ENCODE data around the gene IRF5. TPM values are rescaled to one million over a fixed set of nuclear protein-coding genes. Genes with fewer than 3 reads are reported as not detected.
A peak's percentile ranks its signal among the peaks of the same experiment; 100 is the strongest.

IRF5 gene
- total RNA-seq, 1 donor from 2014 or later: 0.56 TPM

DNA sequence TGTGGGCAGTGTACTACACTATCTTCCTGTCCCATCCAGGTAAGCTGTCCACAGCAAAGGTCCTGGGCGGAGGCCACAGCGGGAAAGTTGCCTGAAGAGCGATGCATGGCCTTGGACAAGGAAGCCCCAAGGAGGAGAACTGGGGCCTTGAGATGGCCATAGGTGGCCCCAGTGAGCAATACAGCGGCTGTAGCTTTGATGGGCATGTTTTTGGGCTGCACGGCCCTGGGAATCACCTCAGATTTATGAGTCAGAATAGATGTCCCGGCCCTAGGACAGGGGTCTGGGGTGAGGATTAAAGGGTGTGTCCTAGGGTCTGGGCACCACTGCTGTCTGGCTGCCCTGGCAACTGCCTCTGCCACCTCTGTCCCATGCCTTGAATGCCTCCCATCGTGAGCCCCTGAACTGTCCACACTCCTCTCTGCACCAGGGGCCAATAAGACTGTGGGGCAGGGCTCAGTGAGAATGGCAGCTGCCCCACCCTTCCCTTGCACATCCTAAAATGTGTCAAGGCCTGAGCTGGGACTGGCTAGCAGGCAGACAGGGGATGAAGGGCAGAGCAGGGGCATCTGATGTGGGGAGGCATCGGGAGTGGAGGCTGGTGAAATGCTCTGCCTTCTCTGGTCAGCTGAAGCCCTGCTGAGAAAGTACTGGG is 9.4 kb upstream of the IRF5 start:
- peak in 1 of 2 experiments; percentile 6 for DNase-seq (ENCODE audit: low spot score in 2 of 2, unreplicated experiment in 2 of 2)
- Mint-ChIP-seq H3K27ac (no peak overlapping the region), H3K4me1 (peaks cover 2% of the 10 kb centered on the region), H3K9me3 (no peaks in the 10 kb centered on the region), H3K27me3 (ENCODE audit: low read depth) (peaks cover 15% of the 10 kb centered on the region), H3K4me3 (no peak overlapping the region), H3K36me3 (no peaks in the 10 kb centered on the region)
- TF ChIP-seq, protein P1, sequence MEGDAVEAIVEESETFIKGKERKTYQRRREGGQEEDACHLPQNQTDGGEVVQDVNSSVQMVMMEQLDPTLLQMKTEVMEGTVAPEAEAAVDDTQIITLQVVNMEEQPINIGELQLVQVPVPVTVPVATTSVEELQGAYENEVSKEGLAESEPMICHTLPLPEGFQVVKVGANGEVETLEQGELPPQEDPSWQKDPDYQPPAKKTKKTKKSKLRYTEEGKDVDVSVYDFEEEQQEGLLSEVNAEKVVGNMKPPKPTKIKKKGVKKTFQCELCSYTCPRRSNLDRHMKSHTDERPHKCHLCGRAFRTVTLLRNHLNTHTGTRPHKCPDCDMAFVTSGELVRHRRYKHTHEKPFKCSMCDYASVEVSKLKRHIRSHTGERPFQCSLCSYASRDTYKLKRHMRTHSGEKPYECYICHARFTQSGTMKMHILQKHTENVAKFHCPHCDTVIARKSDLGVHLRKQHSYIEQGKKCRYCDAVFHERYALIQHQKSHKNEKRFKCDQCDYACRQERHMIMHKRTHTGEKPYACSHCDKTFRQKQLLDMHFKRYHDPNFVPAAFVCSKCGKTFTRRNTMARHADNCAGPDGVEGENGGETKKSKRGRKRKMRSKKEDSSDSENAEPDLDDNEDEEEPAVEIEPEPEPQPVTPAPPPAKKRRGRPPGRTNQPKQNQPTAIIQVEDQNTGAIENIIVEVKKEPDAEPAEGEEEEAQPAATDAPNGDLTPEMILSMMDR (IDR thresholded peaks at IDR 0.05; ENCODE audit: unreplicated experiment): no peak

- H3K27ac Mint-ChIP-seq: no peak overlapping the region
Measured at GRCh38 chr7:128928882-128929788, 8.6 kb upstream of the IRF5 start.

DNA sequence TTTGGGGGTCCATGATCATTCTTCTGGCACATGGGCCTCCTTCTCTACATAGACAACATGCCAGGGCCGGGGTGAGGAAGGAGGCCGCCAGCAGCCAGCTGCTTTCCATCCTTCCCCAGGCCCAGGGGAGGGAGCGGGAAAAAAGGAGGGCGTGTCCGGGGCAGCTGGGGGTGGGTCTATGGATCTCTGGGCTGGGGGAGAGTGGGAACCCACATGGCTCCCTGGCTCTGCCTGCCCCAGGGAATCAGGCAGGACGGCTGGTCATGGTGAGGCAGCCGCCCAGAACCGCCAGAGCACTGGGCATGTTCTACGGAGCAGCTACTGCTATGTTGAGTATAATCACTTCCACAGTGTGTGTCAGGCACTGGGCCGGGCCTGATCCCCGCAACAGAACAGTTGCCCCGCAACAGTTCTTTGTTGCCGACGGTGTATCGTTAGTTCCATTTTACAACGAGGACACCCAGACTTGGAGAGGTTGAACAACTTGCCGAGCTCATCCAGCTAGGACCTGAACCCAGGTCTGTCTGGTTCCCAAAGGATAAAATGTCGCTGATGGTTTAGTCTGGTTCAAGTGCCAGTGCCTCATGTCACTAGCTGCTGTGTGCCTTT is 6.4 kb upstream of the IRF5 start:
- H3K9me3 Mint-ChIP-seq: no peaks in the 10 kb centered on the region
- DNase-seq (ENCODE audit: low spot score in 2 of 2, unreplicated experiment in 2 of 2): no peak
- TF ChIP-seq, protein P1 (IDR thresholded peaks at IDR 0.05; ENCODE audit: unreplicated experiment): no peak
- no peaks in the 10 kb centered on the region for H3K36me3 Mint-ChIP-seq
- H3K4me3 Mint-ChIP-seq: no peak overlapping the region
- peaks cover 3% of the 10 kb centered on the region for H3K4me1 Mint-ChIP-seq
- H3K27me3 Mint-ChIP-seq (ENCODE audit: low read depth): peaks cover 27% of the 10 kb centered on the region
- H3K27ac Mint-ChIP-seq: no peak overlapping the region

More at GRCh38 chr7:128928882-128929788, 8.6 kb upstream of the IRF5 start:
- H3K9me3 Mint-ChIP-seq: no peaks in the 10 kb centered on the region
- H3K4me3 Mint-ChIP-seq: no peak overlapping the region
- H3K27me3 Mint-ChIP-seq (ENCODE audit: low read depth): peaks cover 18% of the 10 kb centered on the region
- H3K4me1 Mint-ChIP-seq: peaks cover 3% of the 10 kb centered on the region
- H3K36me3 Mint-ChIP-seq: no peaks in the 10 kb centered on the region
- TF ChIP-seq, protein P1 (IDR thresholded peaks at IDR 0.05; ENCODE audit: unreplicated experiment): no peak
- no peak for DNase-seq (ENCODE audit: low spot score in 2 of 2, unreplicated experiment in 2 of 2)

DNA sequence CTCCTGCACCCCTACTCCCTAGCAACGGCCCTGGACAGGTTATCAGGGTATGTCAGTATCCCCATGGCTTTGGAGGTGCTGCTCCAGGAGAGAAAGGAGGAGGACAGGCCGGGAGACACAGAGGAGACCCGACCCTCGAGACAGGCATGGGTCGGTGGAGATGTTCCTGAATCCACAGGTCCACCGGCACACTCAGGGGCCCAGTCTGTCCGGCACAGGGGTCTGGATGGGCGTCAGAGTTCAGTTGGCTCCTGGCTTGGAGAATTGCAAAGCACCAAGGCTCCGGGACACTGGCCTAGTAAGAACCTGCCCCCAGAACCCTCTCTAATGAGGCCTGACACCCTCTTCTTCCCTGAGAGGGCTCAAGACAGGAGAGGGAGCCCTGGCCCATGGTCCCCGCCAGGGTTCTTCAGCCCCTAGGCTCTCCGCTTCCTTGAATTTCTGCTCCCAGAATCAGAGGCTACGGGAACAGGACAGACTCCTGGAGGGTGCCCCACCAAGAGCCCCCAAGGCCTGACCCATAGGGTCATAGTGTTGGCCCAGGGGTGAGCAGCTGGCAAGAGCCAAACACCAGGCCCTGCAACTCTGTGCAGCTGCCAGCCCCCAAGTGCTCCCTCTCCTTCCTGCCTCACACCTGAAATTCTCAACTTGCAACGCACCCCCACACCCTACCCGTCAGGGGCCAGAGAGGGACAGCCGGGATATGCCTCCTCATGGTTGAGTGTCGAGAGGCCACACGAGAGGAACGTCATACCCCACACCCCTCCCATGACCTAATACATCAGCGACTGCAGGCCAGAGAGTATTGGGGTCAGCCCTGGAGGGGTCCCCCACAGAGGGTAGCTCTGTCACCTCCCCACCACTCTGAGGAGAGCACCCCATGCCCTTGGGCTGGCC is 5.5 kb upstream of the IRF5 start:
- H3K4me3 Mint-ChIP-seq: no peak overlapping the region
- H3K36me3 Mint-ChIP-seq: no peaks in the 10 kb centered on the region
- H3K27me3 Mint-ChIP-seq (ENCODE audit: low read depth): peaks cover 37% of the 10 kb centered on the region
- peaks cover 6% of the 10 kb centered on the region for H3K4me1 Mint-ChIP-seq
- DNase-seq (ENCODE audit: low spot score in 2 of 2, unreplicated experiment in 2 of 2): no peak
- no peaks in the 10 kb centered on the region for H3K9me3 Mint-ChIP-seq
- no peak overlapping the region for H3K27ac Mint-ChIP-seq
- TF ChIP-seq, protein P1 (IDR thresholded peaks at IDR 0.05; ENCODE audit: unreplicated experiment): no peak

DNA sequence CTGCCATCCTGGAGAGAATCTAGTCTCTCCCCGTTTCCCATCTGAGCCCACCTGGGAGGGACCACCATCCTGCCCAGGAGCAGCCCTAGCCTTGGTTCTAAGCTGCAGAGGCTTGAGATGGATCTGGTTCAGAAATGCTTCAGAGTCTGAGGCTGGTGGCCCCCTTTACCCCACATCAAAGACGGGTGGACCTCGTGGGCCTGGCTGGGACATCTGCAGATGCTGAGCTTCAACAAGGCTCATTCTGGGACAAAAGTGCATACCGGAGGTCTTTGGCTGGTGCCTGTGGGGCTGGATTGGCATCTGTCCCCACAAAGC is 4.9 kb upstream of the IRF5 start:
- TF ChIP-seq, protein P1 (IDR thresholded peaks at IDR 0.05; ENCODE audit: unreplicated experiment): no peak
- Mint-ChIP-seq H3K4me1 (peaks cover 7% of the 10 kb centered on the region), H3K27ac (no peak overlapping the region), H3K27me3 (ENCODE audit: low read depth) (peaks cover 42% of the 10 kb centered on the region), H3K4me3 (no peak overlapping the region), H3K36me3 (no peaks in the 10 kb centered on the region), H3K9me3 (no peaks in the 10 kb centered on the region)
- DNase-seq (ENCODE audit: low spot score in 2 of 2, unreplicated experiment in 2 of 2): no peak
